IPS DF 4.7 (cell line): ENCODE data around the gene CD83.
"Not testable (repeated sequence)": the region's sequence is repeated elsewhere in the genome, so short reads cannot be mapped to it uniquely, and the experiment has no call there.

ENCODE experiments used
- DNase-seq: peaks from one replicate; pipeline ENCODE4 v3.0.0-alpha.2; 2013; ENCODE audit warnings: low spot score; ENCODE audit errors: extremely low read depth

Gene CD83, protein sequence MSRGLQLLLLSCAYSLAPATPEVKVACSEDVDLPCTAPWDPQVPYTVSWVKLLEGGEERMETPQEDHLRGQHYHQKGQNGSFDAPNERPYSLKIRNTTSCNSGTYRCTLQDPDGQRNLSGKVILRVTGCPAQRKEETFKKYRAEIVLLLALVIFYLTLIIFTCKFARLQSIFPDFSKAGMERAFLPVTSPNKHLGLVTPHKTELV

DNA sequence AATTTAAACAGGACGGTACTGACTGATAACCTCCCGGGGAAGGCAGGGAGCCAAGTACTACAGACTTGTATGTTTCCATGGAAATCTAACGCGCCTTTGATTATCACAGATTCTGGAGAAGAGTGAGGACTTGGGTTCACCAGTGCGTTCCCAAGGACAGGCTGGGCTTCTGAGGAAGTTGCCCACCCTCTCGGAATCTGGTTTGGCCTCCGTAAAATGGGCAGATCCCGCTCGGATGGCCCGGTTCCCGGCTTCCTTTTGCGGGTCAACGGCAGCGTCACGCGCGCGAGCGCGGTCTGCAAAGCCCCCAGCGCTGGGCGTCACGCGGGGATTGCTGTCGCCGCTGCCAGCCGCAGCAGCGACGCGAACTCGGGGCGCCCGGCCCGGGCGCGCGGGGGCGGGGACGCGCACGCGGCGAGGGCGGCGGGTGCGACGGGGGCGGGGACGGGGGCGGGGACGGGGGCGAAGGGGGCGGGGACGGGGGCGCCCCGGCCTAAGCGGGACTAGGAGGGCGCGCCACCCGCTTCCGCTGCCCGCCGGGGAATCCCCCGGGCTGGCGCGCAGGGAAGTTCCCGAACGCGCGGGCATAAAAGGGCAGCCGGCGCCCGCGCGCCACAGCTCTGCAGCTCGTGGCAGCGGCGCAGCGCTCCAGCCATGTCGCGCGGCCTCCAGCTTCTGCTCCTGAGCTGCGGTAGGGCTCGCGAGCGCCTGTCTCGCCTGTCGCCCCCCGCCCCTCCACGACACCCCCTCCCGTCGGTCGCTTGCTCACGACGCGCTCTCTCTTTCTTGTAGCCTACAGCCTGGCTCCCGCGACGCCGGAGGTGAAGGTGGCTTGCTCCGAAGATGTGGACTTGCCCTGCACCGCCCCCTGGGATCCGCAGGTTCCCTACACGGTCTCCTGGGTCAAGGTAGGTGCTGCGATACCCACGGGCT lies at the start of gene CD83:
CD83 (plus strand) TSS at position 615 of the 933 bp plus-strand sequence; CDS start at position 655, 40 bp downstream.
- DNase-seq: no peak

DNA sequence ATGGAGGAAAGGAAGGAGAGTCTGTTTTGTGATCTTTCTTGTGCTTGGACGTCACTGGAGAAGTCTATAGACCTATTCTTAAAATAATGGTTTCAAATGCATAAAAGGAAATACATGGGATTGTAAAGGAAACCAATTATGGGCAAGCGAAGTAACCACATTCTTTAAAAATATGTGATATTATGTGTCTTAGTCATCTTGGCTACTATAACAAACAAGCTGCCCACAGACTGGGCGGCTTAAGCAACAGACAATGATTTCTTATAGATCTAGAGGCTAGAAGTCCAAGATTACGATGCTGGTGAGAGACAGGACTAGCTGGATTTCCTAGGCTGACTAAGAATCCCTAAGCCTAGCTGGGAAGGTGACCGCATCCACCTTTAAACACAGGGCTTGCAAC lies 49.4 kb upstream of the CD83 start:
- DNase-seq: no peak

DNA sequence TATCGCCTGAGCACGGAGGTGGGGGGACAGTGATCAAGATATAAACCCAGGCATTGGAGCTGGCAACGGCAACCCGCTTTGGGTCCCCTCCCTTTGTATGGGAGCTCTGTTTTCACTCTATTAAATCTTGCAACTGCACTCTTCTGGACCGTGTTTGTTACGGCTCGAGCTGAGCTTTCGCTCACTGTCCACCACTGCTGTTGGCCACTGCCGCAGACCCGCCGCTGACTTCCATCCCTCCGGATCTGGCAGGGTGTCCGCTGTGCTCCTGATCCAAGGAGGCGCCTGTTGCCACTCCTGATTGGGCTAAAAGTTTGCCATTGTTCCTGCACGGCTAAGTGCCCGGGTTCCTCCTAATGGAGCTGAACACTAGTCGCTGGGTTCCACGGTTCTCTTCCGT lies 48.9 kb upstream of the CD83 start:
- no peak for DNase-seq

DNA sequence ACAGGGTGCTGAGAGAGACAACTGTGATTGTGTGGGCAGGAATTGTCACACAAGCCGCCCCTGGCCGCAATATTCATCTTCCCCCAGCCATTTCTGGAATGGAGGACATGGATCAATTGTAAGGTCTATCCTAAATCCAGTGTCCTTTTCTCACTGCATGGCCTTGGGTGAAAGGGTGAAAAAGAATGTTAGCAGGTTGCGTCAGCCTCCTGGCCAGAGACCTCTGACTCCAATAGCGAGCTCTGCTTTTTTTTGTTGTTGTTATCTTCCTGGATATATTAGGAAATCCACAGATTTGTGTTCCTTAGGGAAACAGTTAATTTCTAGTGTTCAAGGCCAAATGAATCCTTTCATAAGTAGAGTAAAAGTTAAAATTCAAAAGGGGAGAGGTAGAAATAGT lies 47.1 kb upstream of the CD83 start:
- DNase-seq: no peak

DNA sequence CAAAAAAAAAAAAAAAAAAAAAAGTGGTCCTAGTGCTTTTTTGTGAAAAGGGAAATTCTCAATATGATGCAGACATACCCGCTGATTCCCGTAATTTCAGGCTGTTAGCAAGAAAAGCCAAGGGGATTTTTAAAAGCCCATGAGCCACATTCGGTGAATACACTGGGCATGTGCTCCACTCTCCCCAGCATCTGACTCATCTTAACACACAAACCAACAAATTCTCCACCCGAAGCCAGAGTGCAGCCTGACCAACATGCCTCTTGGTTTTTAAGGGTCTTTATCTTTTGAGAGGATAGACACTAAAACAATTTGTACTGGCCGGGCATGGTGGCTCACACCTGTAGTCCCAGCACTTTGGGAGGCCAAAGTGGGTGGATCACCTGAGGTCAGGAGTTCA lies 45.5 kb upstream of the CD83 start:
- DNase-seq: no peak

DNA sequence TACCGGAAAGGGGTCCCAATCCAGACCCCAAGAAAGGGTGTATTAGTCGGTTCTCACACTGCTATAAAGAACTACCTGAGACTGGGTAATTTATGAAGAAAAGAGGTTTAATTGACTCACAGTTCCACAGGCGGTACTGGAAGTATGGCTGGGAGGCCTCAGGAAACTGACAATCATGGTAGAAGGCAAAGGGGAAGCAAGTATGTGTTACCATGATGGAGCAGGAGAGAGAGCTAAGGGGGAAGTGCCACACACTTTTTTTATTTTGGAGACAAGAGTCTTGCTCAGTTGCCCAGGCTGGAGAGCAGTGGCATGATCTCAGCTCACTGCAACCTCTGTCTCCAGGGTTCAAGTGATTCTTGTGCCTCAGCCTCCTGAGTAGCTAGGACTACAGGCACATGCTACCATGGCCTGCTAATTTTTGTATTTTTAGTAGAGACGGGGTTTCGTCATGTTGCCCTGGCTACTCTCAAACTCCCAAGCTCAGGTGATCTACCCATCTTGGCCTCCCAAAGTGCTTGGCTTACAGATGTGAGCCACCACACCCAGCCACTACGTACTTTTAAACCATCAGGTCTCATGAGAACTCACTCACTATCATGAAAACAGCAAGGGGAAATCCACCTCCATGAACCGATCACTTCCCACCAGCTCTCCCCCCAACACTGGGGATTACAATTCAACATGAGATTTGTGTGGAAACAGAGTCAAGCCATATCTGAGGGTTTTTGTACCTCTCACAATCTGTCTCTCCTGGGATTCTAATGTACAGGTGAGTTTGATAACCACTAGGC lies 43.8 kb upstream of the CD83 start:
- not testable (repeated sequence) for DNase-seq

DNA sequence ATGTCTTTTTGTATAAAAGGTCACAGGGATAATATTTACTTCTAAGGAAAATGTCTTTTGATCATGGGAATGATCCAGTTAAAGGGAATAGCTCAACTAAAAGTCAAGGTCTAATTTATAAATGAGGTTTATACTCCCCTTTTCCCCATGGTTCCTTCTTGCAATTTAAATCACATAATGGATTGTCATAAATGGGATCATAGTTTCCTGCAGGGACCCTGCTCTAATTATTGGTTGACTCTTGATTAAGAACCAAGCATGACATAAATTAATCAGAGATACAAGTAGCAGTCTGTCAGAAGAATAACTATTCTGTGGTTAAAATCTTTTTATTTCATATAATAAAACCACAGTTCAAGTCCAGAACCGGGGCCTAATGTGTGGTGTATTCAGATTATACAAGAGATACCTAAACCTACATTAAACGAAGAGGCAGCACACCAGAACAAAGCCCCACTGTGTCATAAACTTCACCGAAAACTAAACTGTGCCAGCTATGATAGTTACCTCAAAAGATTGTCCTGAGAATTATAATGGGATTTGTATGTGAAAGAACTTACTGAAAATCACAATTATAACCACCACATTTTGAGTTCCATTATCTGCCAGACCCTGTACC lies 43.0 kb upstream of the CD83 start:
- no peak for DNase-seq

DNA sequence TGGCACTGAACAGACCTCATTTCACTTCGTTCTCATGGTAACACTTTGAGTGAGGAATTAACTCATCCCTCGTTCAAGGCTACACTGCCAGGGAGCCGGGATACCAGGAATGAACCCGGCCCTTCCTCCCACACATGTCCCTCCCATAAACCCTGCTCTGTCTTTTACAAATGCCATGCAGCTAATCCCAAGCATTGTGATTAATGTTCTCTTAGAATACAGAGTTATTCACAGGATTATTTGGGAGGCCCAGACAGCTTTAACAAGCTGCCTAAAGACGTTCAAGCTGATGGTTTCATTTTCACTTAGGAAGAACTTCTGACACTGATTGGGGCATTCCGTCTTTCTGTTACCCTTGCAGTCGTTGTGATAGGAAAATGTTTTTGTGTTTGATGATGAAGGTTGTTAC lies 42.5 kb upstream of the CD83 start:
- DNase-seq: no peak

DNA sequence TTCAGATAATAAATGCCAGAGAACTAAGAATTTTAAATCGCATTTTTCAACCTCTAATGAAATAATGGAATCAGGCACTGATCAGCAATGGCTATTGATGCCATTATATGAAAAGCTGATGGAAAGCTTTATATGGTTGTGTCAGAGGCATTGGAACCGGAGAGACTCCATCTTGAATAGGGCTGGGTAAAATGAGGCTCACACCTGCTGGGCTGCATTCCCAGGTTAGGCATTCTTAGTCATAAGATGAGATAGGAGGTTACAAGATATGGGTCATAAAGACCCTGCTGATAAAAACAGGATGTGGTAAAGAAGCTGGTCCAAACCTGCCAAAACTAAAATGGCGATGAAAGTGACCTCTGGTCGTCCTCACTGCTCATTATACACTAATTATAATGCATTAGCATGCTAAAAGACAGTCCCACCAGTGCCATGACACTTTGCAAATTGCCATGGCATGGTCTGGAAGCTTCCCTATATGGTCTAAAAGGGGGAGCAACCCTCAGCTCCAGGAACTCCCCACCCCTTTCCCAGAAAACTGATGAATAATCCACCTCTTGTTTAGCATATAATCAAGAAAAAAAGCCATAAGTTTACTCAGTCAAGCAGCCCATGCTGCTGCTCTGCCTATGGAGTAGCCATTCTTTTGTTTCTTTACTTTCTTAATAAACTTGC lies 40.2 kb upstream of the CD83 start:
- DNase-seq: no peak

DNA sequence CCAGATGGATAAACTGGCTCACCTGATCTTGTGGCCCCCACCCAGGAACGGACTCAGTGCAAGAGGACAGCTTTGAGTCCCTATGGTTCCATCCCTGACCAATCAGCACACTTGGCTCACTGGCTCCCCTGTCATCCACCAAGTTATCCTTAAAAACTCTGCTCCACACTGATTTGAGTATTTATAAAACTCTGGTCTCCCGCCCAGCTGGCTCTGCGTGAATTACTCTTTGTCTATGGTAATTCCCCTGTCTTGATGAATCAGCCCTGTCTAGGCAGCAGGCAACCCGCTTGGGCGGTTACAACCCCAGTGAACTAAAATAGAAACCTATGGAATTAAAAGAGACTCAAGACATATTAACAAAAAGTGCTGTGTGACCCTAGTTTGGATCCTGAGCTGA lies 38.1 kb upstream of the CD83 start:
- no peak for DNase-seq

DNA sequence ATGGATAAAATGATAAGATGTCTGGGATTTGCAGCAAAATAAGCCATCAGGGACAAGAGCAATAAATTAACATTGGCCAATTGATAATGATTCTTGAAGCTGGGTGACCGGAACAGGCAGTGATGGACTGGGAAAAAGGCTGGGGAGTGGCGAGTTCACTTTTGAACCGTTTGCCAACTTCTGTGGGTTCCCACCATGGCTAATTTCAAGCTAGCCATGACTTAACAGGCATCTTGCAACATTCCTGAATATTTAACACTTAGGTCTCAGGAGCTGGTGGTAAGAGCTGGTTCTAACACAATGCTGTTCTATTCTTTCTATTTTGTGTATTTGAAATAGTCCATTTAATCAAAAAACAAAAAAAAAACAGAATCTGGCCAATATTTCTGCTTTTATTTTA lies 37.6 kb upstream of the CD83 start:
- no peak for DNase-seq

DNA sequence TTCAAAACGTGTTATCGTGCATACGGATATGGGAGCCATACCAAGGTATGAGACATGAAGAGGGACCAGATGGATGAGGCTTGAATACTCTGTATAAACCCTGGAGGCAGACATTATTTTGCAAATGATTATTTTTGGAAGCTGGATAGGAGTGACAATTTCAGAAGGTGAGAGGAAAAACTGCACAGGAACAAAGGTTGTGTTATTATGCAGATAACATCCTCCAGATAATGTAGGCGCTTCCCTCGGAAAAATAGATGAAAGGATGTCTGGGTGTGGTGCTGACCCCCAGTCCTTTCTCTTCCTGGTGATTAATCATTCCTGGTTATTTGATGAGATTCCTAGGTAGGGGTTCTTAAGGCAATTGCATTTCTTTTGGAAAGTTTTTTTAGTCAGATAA lies 36.4 kb upstream of the CD83 start:
- DNase-seq: no peak

DNA sequence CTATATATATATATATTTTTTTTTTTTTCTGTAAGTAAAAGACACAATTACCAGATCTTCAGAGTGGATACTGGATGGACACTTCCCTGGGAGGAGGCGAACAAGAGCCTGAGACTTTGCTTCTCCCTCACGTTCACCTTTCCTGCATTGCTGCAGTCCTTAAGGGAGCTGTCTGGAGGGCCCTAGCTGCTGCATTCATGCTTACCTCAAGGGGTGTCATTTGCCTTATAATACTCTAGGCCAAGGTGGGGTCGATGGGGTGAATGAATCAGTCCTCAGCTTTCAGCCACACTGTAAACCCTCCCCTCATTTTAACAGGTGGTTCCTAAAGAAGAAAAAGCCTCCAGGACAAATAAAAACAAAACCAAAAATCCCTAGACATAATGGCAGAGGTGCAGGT lies 34.8 kb upstream of the CD83 start:
- DNase-seq: no peak

DNA sequence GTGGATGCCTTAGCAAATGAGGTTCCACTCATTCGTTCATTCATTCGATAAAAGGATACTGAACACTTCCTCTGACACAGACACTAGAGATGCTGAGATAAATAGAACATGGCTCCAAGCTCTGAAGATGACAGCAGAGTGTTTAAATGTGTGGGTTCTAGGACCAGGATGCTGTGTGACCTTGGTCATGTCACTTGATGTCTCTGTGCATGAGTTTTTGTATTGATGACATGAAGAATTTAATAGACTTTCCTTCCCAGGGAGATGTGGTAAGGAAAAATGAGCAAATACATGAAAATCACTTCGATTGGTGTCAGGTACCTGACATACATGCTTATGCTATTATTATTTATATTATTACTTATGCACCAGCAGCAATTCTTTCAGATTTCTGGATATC lies 34.3 kb upstream of the CD83 start:
- no peak for DNase-seq

DNA sequence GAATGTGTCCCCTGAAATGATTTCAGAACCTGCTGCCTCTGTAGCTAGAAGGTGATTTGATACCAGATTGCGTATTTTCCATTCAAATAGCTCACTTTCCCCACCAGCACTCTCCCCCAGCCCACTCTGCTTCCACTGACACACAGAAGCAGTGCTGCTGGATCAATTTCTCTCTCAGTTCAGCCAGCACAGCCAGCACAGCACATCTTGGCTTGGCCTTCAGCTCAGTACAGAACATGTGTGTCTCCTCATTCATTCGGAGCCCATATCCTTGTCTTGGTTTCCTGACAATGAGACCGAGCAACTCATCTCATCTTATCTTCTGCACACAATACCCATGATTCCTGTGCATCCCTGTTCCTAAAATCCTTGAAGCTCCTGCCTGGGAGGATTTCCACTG lies 33.8 kb upstream of the CD83 start:
- no peak for DNase-seq

DNA sequence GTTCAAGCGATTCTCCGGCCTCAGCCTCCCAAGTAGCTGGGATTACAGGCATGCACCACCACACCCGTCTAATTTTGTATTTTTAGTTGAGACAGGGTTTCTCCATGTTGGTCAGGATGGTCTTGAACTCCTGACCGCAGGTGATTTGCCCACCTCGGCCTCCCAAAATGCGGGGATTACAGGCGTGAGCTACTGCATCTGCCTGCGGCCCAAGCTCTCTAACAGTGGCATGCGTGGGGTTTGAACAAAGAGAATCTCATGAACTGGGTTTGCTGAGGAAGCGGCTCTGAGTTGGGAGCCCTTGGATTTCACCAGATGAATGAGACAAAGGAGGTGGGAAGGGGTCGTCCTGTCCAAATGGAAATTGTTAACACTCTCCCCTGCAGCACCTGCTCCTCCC lies 33.2 kb upstream of the CD83 start:
- no peak for DNase-seq

DNA sequence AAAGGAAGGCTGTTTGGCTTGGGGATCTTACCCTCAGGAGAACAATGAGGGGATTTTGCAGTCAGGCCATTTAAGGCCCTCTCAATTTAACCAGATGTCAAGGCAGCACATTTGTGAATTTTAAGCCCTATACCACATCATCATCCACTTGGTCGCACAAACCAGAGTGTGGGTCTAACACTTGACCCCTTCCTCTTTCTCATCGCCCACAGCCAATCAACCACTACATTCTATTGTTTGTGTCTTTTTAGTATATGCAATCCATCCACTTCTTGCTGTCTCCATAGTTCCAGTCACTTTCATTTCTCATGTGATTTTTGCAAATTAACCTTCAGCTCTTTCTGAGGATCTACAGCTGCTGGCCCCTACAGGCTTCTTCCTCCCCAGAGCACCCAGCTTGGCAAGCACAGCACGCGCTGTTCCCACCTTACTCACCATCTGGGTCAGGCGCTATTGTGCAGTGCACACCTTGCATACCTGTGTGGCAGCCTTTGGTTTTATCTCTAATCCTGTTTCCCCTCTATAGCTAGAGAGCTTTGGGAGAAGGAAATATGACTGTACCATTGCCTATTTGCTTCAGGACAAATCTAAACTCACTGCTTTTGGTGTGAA lies 32.3 kb upstream of the CD83 start:
- DNase-seq: no peak

DNA sequence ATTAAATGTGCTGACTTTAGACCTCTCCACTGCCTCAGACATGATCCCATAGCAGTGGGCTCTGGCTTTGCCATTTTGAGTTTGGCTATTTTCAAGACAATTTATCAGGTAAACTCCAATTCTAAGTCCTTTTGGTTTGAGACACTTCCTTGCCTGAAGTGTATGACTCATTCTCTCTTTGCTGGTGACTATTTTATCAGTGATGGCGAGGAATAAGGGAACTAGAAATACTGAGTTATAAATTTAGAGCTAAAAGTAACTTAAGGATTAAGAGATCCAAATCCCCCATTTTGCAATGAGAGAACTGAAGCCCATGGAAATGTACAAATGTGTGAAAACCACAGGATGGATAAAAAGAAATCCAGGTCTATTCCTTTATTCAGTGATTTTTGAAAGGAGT lies 30.9 kb upstream of the CD83 start:
- no peak for DNase-seq

DNA sequence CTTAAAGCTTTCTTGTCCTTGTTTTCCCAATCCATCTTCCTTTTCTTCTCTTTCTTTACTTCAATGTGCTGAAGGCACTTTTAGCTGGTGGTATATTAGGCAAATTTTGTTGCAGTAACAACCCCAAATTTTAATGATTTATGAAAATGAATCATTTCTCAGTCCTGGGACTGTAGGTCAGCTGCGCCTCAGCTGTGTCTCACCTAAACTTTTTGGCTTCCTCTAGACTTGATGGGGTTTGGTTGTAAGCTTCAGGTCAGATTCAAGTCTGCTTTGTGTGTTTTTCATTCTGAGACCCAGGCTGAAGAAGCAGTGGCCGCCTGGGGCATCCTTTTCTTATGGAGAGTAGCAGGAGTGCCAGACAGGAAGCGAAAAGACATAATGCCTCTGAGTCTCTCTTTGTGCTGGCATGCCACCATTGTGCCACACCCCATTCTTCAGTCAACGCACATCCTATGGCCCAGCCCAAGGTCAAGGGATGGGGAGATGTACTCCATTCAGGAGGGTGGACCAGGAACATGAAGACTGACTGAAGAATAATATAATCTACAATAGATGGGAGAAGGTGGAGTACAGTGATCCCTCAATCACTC lies 28.9 kb upstream of the CD83 start:
- no peak for DNase-seq

DNA sequence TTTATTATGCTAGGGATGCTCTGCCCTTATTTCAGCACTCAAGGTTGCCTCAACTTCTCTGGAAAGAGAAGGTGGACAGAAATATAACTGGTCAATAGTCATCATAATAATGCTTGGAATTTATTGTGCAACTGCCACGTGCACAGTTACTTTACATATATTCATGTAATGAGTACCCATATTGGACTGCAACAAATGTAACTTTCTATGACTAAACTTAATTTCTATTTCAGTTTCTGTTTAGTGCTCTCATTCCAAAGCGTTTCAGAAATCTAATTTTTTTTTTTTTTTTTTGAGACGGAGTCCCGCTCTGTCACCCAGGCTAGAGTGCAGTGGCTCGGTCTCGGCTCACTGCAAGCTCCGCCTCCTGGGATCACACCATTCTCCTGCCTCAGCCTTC lies 28.3 kb upstream of the CD83 start:
- DNase-seq: no peak
